ENCODE measurements around the gene MKRN2. TPM values are rescaled to one million over a fixed set of nuclear protein-coding genes. Genes with fewer than 3 reads are reported as not detected.

The MKRN2 gene
- total and polyA plus RNA-seq, 9 of the 15 experiments (the other 6 are each of a cell fraction or from before 2014, with no cell fraction given): 29.4 to 63.2 (median 42.9) TPM

GRCh38 chr3:12512534-12513118, 44.3 kb upstream of the MKRN2 start:
- in situ Hi-C loops (cut with MboI): no loop called here
- Histone ChIP-seq H3K9ac (ENCODE audit: insufficient read depth in 1 of 2, low read depth in 2 of 2, low read length in 2 of 2) (no peak overlapping the region), H3K9me3 (replicated peaks; ENCODE audit: control insufficient read depth, insufficient read depth, low read depth, low read length) (no peaks in the 10 kb centered on the region), H3K27ac (ENCODE audit: extremely low read depth, low read depth, low read length) (no peak overlapping the region), H3K36me3 (ENCODE audit: control insufficient read depth, insufficient read depth, low read length) (peaks cover 77% of the 10 kb centered on the region; the same call in 2 of the 3 replicates), H3K4me1 (replicated peaks in 1 of 2; ENCODE audit: control insufficient read depth in 2 of 2, insufficient read depth in 2 of 2, low read length in 2 of 2) (no peaks in the 10 kb centered on the region), H3K27me3 (ENCODE audit: control insufficient read depth in 2 of 2, insufficient read depth in 2 of 2, low read length in 2 of 2) (no peaks in the 10 kb centered on the region), H3K79me2 (ENCODE audit: control insufficient read depth, insufficient read depth, low read length) (no peaks in the 10 kb centered on the region), H3K4me3 (no peak overlapping the region), H3K9me1 (ENCODE audit: control insufficient read depth, insufficient read depth, low read length) (no peaks in the 10 kb centered on the region), H4K20me1 (replicated peaks; ENCODE audit: control insufficient read depth, insufficient read depth, low read length) (no peaks in the 10 kb centered on the region), H3K4me2 (ENCODE audit: insufficient read depth, low read length) (no peak overlapping the region), H2AFZ (ENCODE audit: low read depth, low read length) (no peak overlapping the region)
- ChIA-PET POLR2A (interaction anchor here (0.7 to 1.7 kb wide), 3 partner anchors 10 to 28 kb away, joined by 3 to 5 read pairs (median 4); partner anchors contain the start of gene TSEN2), CTCF (ENCODE audit: low intra/inter-chr PET ratio) (no interaction called here)
- intact Hi-C loops (cut with micrococcal nuclease): no loop called here
- BruUV-seq (replicated peaks): no TSS peak
- WGBS (ENCODE audit: insufficient coverage, low coverage, missing lambda C conversion rate): 93% methylated on average over 4 of the region's 4 CpGs
- FAIRE-seq (no peak), DNase-seq (ENCODE audit: extremely low read depth in 1 of 4, low spot score in 3 of 4) (no peak), ATAC-seq (no peak)
- no peak for TF ChIP-seq ELK3 (CRISPR knock-in tag; IDR thresholded peaks at IDR 0.05)
- no peak for TF ChIP-seq E2F3 (CRISPR knock-in tag; IDR thresholded peaks at IDR 0.05)
- TF ChIP-seq HNRNPUL1 (IDR thresholded peaks at IDR 0.05; ENCODE audit: low read length): no peak
- no peak for TF ChIP-seq POU5F1 (IDR thresholded peaks at IDR 0.05; ENCODE audit: borderline replicate concordance, low read depth, low read length, partially characterized antibody)
- TF ChIP-seq ZFX (CRISPR knock-in tag; IDR thresholded peaks at IDR 0.05): no peak
- TF ChIP-seq TEAD4 (IDR thresholded peaks at IDR 0.05; ENCODE audit: low read length): no peak
- no peak for TF ChIP-seq TEAD4 (CRISPR knock-in tag; IDR thresholded peaks at IDR 0.05; ENCODE audit: borderline replicate concordance)
- TF ChIP-seq GTF2E2 (tag; IDR thresholded peaks at IDR 0.05): no peak
- no peak for TF ChIP-seq POLR2AphosphoS5 (IDR thresholded peaks at IDR 0.05; ENCODE audit: control insufficient read depth, insufficient read depth, low read depth, low read length)
- no peak for TF ChIP-seq ZNF830 (CRISPR knock-in tag; IDR thresholded peaks at IDR 0.05)
- TF ChIP-seq FOXK1 (CRISPR knock-in tag; IDR thresholded peaks at IDR 0.05; ENCODE audit: borderline replicate concordance): no peak
- no peak for TF ChIP-seq TCF7 (IDR thresholded peaks at IDR 0.05; ENCODE audit: borderline replicate concordance)
- TF ChIP-seq ZNF224 (CRISPR knock-in tag; IDR thresholded peaks at IDR 0.05): no peak
- TF ChIP-seq ZNF551 (CRISPR knock-in tag; IDR thresholded peaks at IDR 0.05): no peak
